Fibroblast of villous mesenchyme (primary cell): ENCODE data around the gene BCL2L1. TPM values are rescaled to one million over a fixed set of nuclear protein-coding genes. Genes with fewer than 3 reads are reported as not detected.

Experiments
- DNase-seq: peaks from one replicate; pipeline ENCODE4 v3.0.0-alpha.2; 2010; ENCODE audit warnings: low read depth
- H3K4me3 ChIP-seq: 2 replicates; pipeline ENCODE4 v1.5.1; 2011; ENCODE audit warnings: low read depth, mild to moderate bottlenecking, low read length
- CTCF ChIP-seq: IDR thresholded peaks from 2 replicates; pipeline ENCODE4 v1.5.1; 2012; ENCODE audit warnings: low read depth, mild to moderate bottlenecking, low read length; ENCODE audit not compliant: insufficient read depth
- total RNA-seq: library from RNA; depleted of rRNA; stranded (reverse); fragments of >200 nt; gene quantifications from 2 replicates; pipeline ENCODE4 v1.2.3, GENCODE V29; 2012

BCL2L1 gene
- total RNA-seq, 1 donor, result 113 TPM

- DNase-seq, result no peak
- no peak for TF ChIP-seq CTCF
- no peak overlapping the region for H3K4me3 ChIP-seq
These were observed 41.4 kb downstream of the BCL2L1 start for GRCh38 chr20:31681128-31681727.

GRCh38 chr20:31680286-31681127, 42.2 kb downstream of the BCL2L1 start:
- no peak for TF ChIP-seq CTCF
- no peak for DNase-seq
- no peak overlapping the region for H3K4me3 ChIP-seq

DNA sequence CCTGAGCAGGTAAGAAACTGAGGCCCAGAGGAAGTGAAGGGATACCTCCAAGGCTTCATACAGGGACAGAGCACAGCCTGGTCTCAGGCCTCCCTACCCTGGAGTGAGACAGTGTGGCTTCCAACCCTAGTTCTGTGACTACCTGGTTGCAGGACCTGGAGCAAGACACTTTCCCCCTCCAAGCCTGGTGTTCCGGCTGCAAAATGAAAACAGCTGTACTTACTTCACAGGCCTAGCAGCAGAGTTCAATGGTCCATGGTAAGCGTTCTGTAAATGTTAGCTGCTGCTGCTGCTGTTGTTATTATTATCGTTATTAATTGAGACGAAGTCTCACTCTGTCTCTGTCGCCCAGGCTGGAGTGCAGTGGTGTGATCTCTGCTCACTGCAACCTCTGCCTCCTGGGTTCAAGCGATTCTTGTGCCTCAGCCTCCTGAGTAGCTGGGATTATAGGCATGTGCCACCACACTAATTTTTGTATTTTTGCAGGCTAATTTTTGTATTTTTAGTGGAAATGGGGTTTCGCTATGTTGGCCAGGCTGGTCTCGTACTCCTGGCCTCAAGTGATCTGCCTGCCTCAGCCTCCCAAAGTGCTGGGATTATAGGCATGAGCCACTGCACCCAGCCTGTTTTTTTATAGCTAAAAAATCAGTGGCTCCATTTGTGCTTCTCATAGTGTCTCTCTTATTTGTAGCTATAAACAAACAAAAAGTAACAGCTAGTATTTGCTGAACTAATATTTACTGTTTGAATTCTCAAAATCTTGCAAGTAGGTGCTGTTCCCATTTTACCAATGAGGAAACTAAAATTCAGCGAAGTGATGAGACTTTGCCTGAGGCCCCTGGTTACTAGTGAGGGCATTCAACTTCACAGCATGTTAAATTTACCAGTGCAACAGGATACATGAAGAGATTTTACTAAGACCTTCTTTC, 43.0 kb downstream of the BCL2L1 start:
- no peak for TF ChIP-seq CTCF
- no peak overlapping the region for H3K4me3 ChIP-seq
- DNase-seq, result no peak

DNA sequence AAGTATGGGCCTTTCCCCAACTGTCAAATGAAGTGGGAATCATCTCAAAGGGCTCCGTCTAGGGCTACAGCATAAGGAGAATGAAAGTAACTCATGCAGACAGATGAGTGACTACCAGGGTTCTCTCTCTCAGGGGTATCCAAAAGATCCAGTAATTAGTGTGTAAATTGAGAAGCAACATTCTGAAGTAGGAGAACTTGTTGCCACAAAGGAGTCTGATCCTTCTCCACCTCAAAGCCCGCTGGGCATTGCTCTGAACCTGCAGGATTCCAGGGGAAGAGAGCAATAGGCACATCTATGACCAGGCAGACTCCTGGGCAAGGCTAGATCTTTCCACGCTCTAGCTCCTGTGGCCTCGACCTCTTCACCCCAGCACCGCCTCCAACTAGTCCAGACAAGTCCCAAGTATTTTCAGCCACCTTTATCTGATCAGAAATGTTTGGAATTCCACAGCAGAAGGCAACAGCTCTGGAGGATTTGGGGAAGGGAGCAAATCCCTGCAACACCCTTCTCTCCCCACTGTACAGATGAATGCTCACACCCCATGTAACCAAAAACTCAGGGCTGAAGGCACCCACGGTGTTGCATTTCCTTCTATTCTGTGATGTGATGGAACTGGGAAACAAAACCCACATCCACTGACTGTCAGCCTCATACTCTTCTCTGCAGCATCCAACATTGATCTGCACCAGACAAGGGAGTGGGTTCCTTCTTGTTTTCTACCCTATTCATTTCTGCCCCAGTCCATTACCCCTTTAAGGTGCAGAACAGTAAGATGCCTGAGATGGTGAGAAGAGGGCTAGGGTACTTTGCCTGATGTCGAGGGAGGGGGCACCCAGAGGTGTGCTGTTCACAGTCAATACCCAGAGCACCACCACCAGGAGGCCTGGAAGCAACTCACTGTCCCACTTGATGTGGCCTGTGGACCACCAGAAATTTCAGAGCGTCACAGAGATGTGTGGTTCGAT, 44.0 kb downstream of the BCL2L1 start:
- no peak overlapping the region for H3K4me3 ChIP-seq
- DNase-seq, result peak; percentile 73
- TF ChIP-seq CTCF, result no peak

- H3K4me3 ChIP-seq, result no peak overlapping the region
- TF ChIP-seq CTCF, result no peak
- no peak for DNase-seq
These were observed 45.0 kb downstream of the BCL2L1 start for GRCh38 chr20:31677553-31678260.
